ENCODE measurements around the gene UAP1L1. TPM values are rescaled to one million over a fixed set of nuclear protein-coding genes. Genes with fewer than 3 reads are reported as not detected.
A peak's percentile ranks its signal among the peaks of the same experiment; 100 is the strongest.

The UAP1L1 gene
- total RNA-seq, 1 donor, result 16.0 TPM

GRCh38 chr9:137042751-137043727 is 34.3 kb upstream of the UAP1L1 start:
- no peak for TF ChIP-seq CTCF (IDR thresholded peaks at IDR 0.05; ENCODE audit: insufficient read depth, low read depth, low read length)
- H3K4me3 ChIP-seq (ENCODE audit: low read depth, low read length), result no peak overlapping the region
- DNase-seq (ENCODE audit: low read depth), result no peak

- no peak for DNase-seq (ENCODE audit: low read depth)
- H3K4me3 ChIP-seq (ENCODE audit: low read depth, low read length), result no peak overlapping the region
- no peak for TF ChIP-seq CTCF (IDR thresholded peaks at IDR 0.05; ENCODE audit: insufficient read depth, low read depth, low read length)
Measured at GRCh38 chr9:137044037-137044436, 33.3 kb upstream of the UAP1L1 start.

GRCh38 chr9:137044502-137045177 is 32.7 kb upstream of the UAP1L1 start:
- H3K4me3 ChIP-seq (ENCODE audit: low read depth, low read length), result peak overlapping the region; percentile 54

GRCh38 chr9:137045294-137046087 is 31.8 kb upstream of the UAP1L1 start:
- DNase-seq (ENCODE audit: low read depth), result peak; percentile 55
- TF ChIP-seq CTCF (IDR thresholded peaks at IDR 0.05; ENCODE audit: insufficient read depth, low read depth, low read length), result no peak
- H3K4me3 ChIP-seq (ENCODE audit: low read depth, low read length), result peak overlapping the region; percentile 60

More at GRCh38 chr9:137044502-137045177, 32.7 kb upstream of the UAP1L1 start:
- TF ChIP-seq CTCF (IDR thresholded peaks at IDR 0.05; ENCODE audit: insufficient read depth, low read depth, low read length), result no peak
- DNase-seq (ENCODE audit: low read depth), result no peak

- DNase-seq (ENCODE audit: low read depth), result peak; percentile 70
- peak within 1 kb of the TSS; percentile 60 for H3K4me3 ChIP-seq (ENCODE audit: low read depth, low read length)
- TF ChIP-seq CTCF (IDR thresholded peaks at IDR 0.05; ENCODE audit: insufficient read depth, low read depth, low read length), result peak; percentile 86
Measured at GRCh38 chr9:137046088-137046787, 31.1 kb upstream of the UAP1L1 start, which contains the start of gene NPDC1. TSS of gene NPDC1 (minus strand) at chr9:137046177. CDS start at chr9:137045989, 188 bp downstream.
